SK-N-SH (cell line): ENCODE measurements around the gene ADGRG7. TPM values are rescaled to one million over a fixed set of nuclear protein-coding genes. Genes with fewer than 3 reads are reported as not detected.

ENCODE experiments used
- CTCF ChIA-PET: fragments of 300-600, 350-600 bp; formaldehyde crosslinking; extraction: SDS; loops from one replicate; lab custom pipeline; 2021; lab: Yijun Ruan, JAX
- POLR2A ChIA-PET: fragments of 350-600 bp; sonication (Branson Sonifier 250); formaldehyde crosslinking; extraction: SDS; loops from one replicate; lab custom pipeline; 2020; ENCODE audit warnings: antibody characterized with exemption, inconsistent platforms; lab: Yijun Ruan, JAX
- DNase-seq: peaks from one replicate; pipeline ENCODE4 v3.0.0; 2012
- H2AFZ ChIP-seq: fragments of 200-600 bp; sonication (generic); 2 replicates; pipeline ENCODE4 v1.8.1; 2016; ENCODE audit warnings: antibody characterized with exemption, mild to moderate bottlenecking, low read depth
- H3F3A ChIP-seq: fragments of 200-600 bp; sonication (generic); replicated peaks from 2 replicates; pipeline ENCODE3; 2016; ENCODE audit warnings: antibody characterized with exemption, mild to moderate bottlenecking; ENCODE audit not compliant: insufficient read depth
- H3K27ac ChIP-seq, 2 experiments: fragments of 200-500 bp in 1 of 2; fragments of 200-600 bp in 1 of 2; sonication (Bioruptor generic) in 1 of 2; sonication (generic), shearing (Covaris generic) in 1 of 2; 2 replicates each; pipeline versions ENCODE4 v1.5.1 to v1.6.1; 2014 to 2016; ENCODE audit warnings: low read depth in 2 of 2, inconsistent platforms in 1 of 2, low read length in 1 of 2, mild to moderate bottlenecking in 1 of 2, mixed read lengths in 1 of 2
- H3K27me3 ChIP-seq: fragments of 200-600 bp; sonication (generic), shearing (Covaris generic); 2 replicates; pipeline ENCODE4 v1.6.1; 2016; ENCODE audit warnings: mixed run types; ENCODE audit not compliant: insufficient read depth
- H3K36me3 ChIP-seq, 2 experiments: fragments of 200-500 bp in 1 of 2; fragments of 200-600 bp in 1 of 2; sonication (Bioruptor generic) in 1 of 2; sonication (generic) in 1 of 2; replicated peaks in 1 of 2; 2 replicates each; pipeline versions ENCODE3 to v1.5.1; 2014 to 2016; ENCODE audit warnings: low read length in 1 of 2, mild to moderate bottlenecking in 1 of 2; ENCODE audit not compliant: insufficient read depth in 2 of 2, control insufficient read depth in 1 of 2
- H3K4me1 ChIP-seq, 2 experiments: fragments of 200-500 bp in 1 of 2; fragments of 200-600 bp in 1 of 2; sonication (Bioruptor generic) in 1 of 2; sonication (generic), shearing (Covaris generic) in 1 of 2; 2 replicates each; pipeline versions ENCODE4 v1.5.1 to v1.6.1; 2014 to 2016; ENCODE audit warnings: low read depth in 1 of 2, low read length in 1 of 2, mixed run types in 1 of 2; ENCODE audit not compliant: insufficient read depth in 2 of 2, control insufficient read depth in 1 of 2
- H3K4me2 ChIP-seq: fragments of 200-600 bp; sonication (generic), shearing (Covaris generic); 2 replicates; pipeline ENCODE4 v1.6.1; 2017; ENCODE audit warnings: mixed run types
- H3K4me3 ChIP-seq, 2 experiments: fragments of 200-500 bp in 1 of 2; fragments of 200-600 bp in 1 of 2; sonication (Bioruptor generic) in 1 of 2; sonication (generic), shearing (Covaris generic) in 1 of 2; 2 replicates each; pipeline versions ENCODE4 v1.5.1 to v1.8.1; 2014 to 2016; ENCODE audit warnings: low read depth in 2 of 2, inconsistent platforms in 1 of 2, low read length in 1 of 2, mild to moderate bottlenecking in 1 of 2, mixed read lengths in 1 of 2, moderate library complexity in 1 of 2
- H3K79me2 ChIP-seq: fragments of 200-600 bp; sonication (generic); 2 replicates; pipeline ENCODE4 v1.8.1; 2017; ENCODE audit warnings: mild to moderate bottlenecking; ENCODE audit not compliant: insufficient read depth
- H3K9ac ChIP-seq: fragments of 200-600 bp; sonication (generic); 2 replicates; pipeline ENCODE4 v1.6.1; 2017; ENCODE audit warnings: mixed run types
- H3K9me2 ChIP-seq: fragments of 200-600 bp; sonication (generic); 2 replicates; pipeline ENCODE4 v1.6.1; 2017; ENCODE audit warnings: mixed run types
- H3K9me3 ChIP-seq: fragments of 200-600 bp; sonication (generic); 2 replicates; pipeline ENCODE4 v1.6.1; 2017; ENCODE audit warnings: mixed run types, mild to moderate bottlenecking, moderate library complexity
- H4K20me1 ChIP-seq: fragments of 200-600 bp; sonication (generic); 2 replicates; pipeline ENCODE4 v1.6.1; 2017; ENCODE audit warnings: mild to moderate bottlenecking, mixed run types; ENCODE audit not compliant: insufficient read depth
- CHD2 ChIP-seq: fragments of 150-350 bp; IDR thresholded peaks from 2 replicates; pipeline ENCODE4 v1.6.1; 2018; ENCODE audit warnings: low read length; ENCODE audit not compliant: partially characterized antibody
- FOSL2 ChIP-seq: IDR thresholded peaks from 2 replicates; pipeline ENCODE4 v1.4.0; 2012; ENCODE audit warnings: low read depth, mild to moderate bottlenecking, moderate library complexity, borderline replicate concordance
- FOXJ3 ChIP-seq: sonication (generic); formaldehyde crosslinking; IDR thresholded peaks from 2 replicates; pipeline ENCODE4 v1.5.1; 2020; ENCODE audit warnings: mild to moderate bottlenecking, missing genetic modification reagents
- GABPA ChIP-seq: IDR thresholded peaks from 2 replicates; pipeline ENCODE4 v1.4.0; 2012; ENCODE audit warnings: low read depth, mild to moderate bottlenecking
- GATA2 ChIP-seq: sonication (generic); formaldehyde crosslinking; IDR thresholded peaks from 2 replicates; pipeline ENCODE4 v1.5.0; 2020; ENCODE audit warnings: mild to moderate bottlenecking, missing genetic modification reagents
- JUND ChIP-seq: IDR thresholded peaks from 2 replicates; pipeline ENCODE4 v1.4.0; 2012
- NFIC ChIP-seq: IDR thresholded peaks from 2 replicates; pipeline ENCODE4 v1.4.0; 2012; ENCODE audit warnings: borderline replicate concordance
- PBX3 ChIP-seq: IDR thresholded peaks from 2 replicates; pipeline ENCODE4; 2012
- RAD21 ChIP-seq: IDR thresholded peaks from 2 replicates; pipeline ENCODE4 v1.6.1; 2012; ENCODE audit warnings: mild to moderate bottlenecking, low read length
- REST ChIP-seq: IDR thresholded peaks from 2 replicates; pipeline ENCODE4 v1.6.1; 2012; ENCODE audit warnings: mild to moderate bottlenecking, low read depth, low read length, moderate library complexity
- RXRA ChIP-seq: IDR thresholded peaks from 2 replicates; pipeline ENCODE4 v1.4.0; 2012; ENCODE audit warnings: low read depth, mild to moderate bottlenecking, borderline replicate concordance
- SIN3A ChIP-seq: IDR thresholded peaks from 2 replicates; pipeline ENCODE4 v1.6.1; 2012; ENCODE audit warnings: low read depth, mild to moderate bottlenecking, low read length, moderate library complexity, borderline replicate concordance
- TAF1 ChIP-seq: IDR thresholded peaks from 2 replicates; pipeline ENCODE4 v1.6.1; 2012; ENCODE audit warnings: low read depth, mild to moderate bottlenecking, low read length, moderate library complexity, borderline replicate concordance
- TCF12 ChIP-seq: IDR thresholded peaks from 2 replicates; pipeline ENCODE4 v1.4.0; 2012
- TEAD4 ChIP-seq: IDR thresholded peaks from 2 replicates; pipeline ENCODE4 v1.4.0; 2012; ENCODE audit warnings: mild to moderate bottlenecking, borderline replicate concordance; ENCODE audit not compliant: insufficient read depth
- USF1 ChIP-seq: IDR thresholded peaks from 2 replicates; pipeline ENCODE4 v1.4.0; 2012; ENCODE audit warnings: low read depth, borderline replicate concordance
- YY1 ChIP-seq: IDR thresholded peaks from 2 replicates; pipeline ENCODE4 v1.4.0; 2012; ENCODE audit warnings: low read depth, mild to moderate bottlenecking
- WGBS: methylation state at CpG from one replicate; pipeline ENCODE4 v1.1.6; 2017; ENCODE audit warnings: low lambda C conversion rate; 5-methylcytosine and 5-hydroxymethylcytosine counted together
- polyA plus RNA-seq, 3 experiments: library from polyadenylated mRNA; depleted of rRNA; stranded (reverse); fragments of >200 nt; gene quantifications; 2 replicates each; pipeline ENCODE4 v1.2.3, GENCODE V29; 2012

ADGRG7 gene
- polyA plus RNA-seq, 1 of the 3 experiments (the other 2 are of a cell fraction), result not detected

- TF ChIP-seq NFIC (no peak), GABPA (no peak), TAF1 (no peak), USF1 (no peak), JUND (no peak), CHD2 (no peak), SIN3A (no peak), RXRA (no peak), TEAD4 (no peak), TCF12 (no peak), PBX3 (no peak), RAD21 (no peak), GATA2 (no peak), REST (no peak), YY1 (no peak), FOXJ3 (CRISPR knock-in tag) (no peak), FOSL2 (no peak)
- 78% methylated on average over 14 of the region's 41 CpGs for WGBS
- Histone ChIP-seq H2AFZ (no peak overlapping the region), H3K9ac (no peak overlapping the region), H3K36me3 (no peaks in the 10 kb centered on the region), H4K20me1 (no peaks in the 10 kb centered on the region), H3K4me3 (no peak overlapping the region), H3K4me2 (no peak overlapping the region), H3K9me3 (no peaks in the 10 kb centered on the region), H3K79me2 (no peaks in the 10 kb centered on the region), H3F3A (no peaks in the 10 kb centered on the region), H3K27me3 (no peaks in the 10 kb centered on the region), H3K9me2 (no peaks in the 10 kb centered on the region), H3K4me1 (no peaks in the 10 kb centered on the region), H3K27ac (no peak overlapping the region)
- DNase-seq, result peak; percentile 9
- ChIA-PET CTCF (interaction anchor here (0.7 kb wide), 1 partner anchor 220 kb away, joined by 3 read pairs; no protein-coding TSS in a partner anchor), POLR2A (no interaction called here)
Measured at GRCh38 chr3:100682056-100682853, 72.9 kb downstream of the ADGRG7 start.
